GM13977 (cell line): ENCODE measurements around the gene KIFAP3.
"Not testable (repeated sequence)": the region's sequence is repeated elsewhere in the genome, so short reads cannot be mapped to it uniquely, and the experiment has no call there.

ENCODE experiments used
- DNase-seq: peaks from one replicate; pipeline ENCODE4 v3.0.0; 2012; ENCODE audit warnings: low spot score
- CTCF ChIP-seq: IDR thresholded peaks from 2 replicates; pipeline ENCODE4 v1.5.1; 2012; ENCODE audit warnings: mild to moderate bottlenecking, control low read depth; ENCODE audit not compliant: insufficient read depth; ENCODE audit errors: extremely low read depth, missing control alignments
- in situ Hi-C: fragments of 300-500 bp; cut with MboI; formaldehyde crosslinking; loops from one replicate; pipeline ENCODE4 v1.12.0; 2022; ENCODE audit warnings: low sequenced_read_pairs, low pct_unique_long_range_greater_than_20kb, mixed read lengths, inconsistent platforms; ENCODE audit not compliant: unreplicated experiment

KIFAP3 gene

GRCh38 chr1:170095976-170096748 is 21.7 kb upstream of the KIFAP3 start:
- in situ Hi-C loops = no loop called here
- DNase-seq = no peak
- TF ChIP-seq CTCF = no peak

GRCh38 chr1:170094697-170095616 is 20.5 kb upstream of the KIFAP3 start:
- DNase-seq, in situ Hi-C loops: not testable (repeated sequence)

GRCh38 chr1:170086399-170087032 is 12.0 kb upstream of the KIFAP3 start:
- no peak for TF ChIP-seq CTCF
- in situ Hi-C loops = no loop called here
- DNase-seq = no peak

- DNase-seq = no peak
- no peak for TF ChIP-seq CTCF
- in situ Hi-C loops = no loop called here
Observed at GRCh38 chr1:170085091-170085490, 10.6 kb upstream of the KIFAP3 start.

- no peak for DNase-seq
- in situ Hi-C loops = no loop called here
- TF ChIP-seq CTCF = no peak
Observed at GRCh38 chr1:170078610-170079189, 4.2 kb upstream of the KIFAP3 start.

GRCh38 chr1:170077926-170078325 is 3.4 kb upstream of the KIFAP3 start:
- no peak for DNase-seq
- in situ Hi-C loops = no loop called here
- no peak for TF ChIP-seq CTCF

- DNase-seq, in situ Hi-C loops: not testable (repeated sequence)
Observed at GRCh38 chr1:170076952-170077351, 2.5 kb upstream of the KIFAP3 start.
